ENCODE data around the gene PDCD4. TPM values are rescaled to one million over a fixed set of nuclear protein-coding genes. Genes with fewer than 3 reads are reported as not detected.

Gene PDCD4
- total and polyA plus RNA-seq, 9 of the 15 experiments (the other 6 are each of a cell fraction or from before 2014, with no cell fraction given): 12.9 to 44.1 (median 33.7) TPM

GRCh38 chr10:110858297-110858934 is 13.3 kb upstream of the PDCD4 start (continued):
- TF ChIP-seq, protein P1, sequence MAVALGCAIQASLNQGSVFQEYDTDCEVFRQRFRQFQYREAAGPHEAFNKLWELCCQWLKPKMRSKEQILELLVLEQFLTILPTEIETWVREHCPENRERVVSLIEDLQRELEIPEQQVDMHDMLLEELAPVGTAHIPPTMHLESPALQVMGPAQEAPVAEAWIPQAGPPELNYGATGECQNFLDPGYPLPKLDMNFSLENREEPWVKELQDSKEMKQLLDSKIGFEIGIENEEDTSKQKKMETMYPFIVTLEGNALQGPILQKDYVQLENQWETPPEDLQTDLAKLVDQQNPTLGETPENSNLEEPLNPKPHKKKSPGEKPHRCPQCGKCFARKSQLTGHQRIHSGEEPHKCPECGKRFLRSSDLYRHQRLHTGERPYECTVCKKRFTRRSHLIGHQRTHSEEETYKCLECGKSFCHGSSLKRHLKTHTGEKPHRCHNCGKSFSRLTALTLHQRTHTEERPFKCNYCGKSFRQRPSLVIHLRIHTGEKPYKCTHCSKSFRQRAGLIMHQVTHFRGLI (CRISPR knock-in tag; IDR thresholded peaks at IDR 0.05): no peak
- TF ChIP-seq NRF1 (conservative IDR thresholded peaks at IDR 0.05 in 1 of 2, IDR thresholded peaks at IDR 0.05 in 1 of 2) (no peak), PPARD (CRISPR knock-in tag; IDR thresholded peaks at IDR 0.05) (no peak), CC2D1A (IDR thresholded peaks at IDR 0.05) (peak; percentile 72; the same call in 1 of the 2 replicates), SP2 (IDR thresholded peaks at IDR 0.05; ENCODE audit: extremely low read depth, low read depth, low read length, poor library complexity, severe bottlenecking) (no peak), ZNF436 (CRISPR knock-in tag; IDR thresholded peaks at IDR 0.05) (no peak), HMG20B (CRISPR knock-in tag; IDR thresholded peaks at IDR 0.05) (no peak), SMARCA5 (IDR thresholded peaks at IDR 0.05) (no peak), NFIC (IDR thresholded peaks at IDR 0.05) (peak; percentile 84), TSHZ1 (CRISPR knock-in tag; IDR thresholded peaks at IDR 0.05) (no peak), RUNX1 (IDR thresholded peaks at IDR 0.05; ENCODE audit: low read depth) (no peak), MTA1 (IDR thresholded peaks at IDR 0.05; ENCODE audit: borderline replicate concordance) (no peak), MCM7 (IDR thresholded peaks at IDR 0.05) (no peak), ZNF561 (CRISPR knock-in tag; conservative IDR thresholded peaks at IDR 0.05) (no peak), ZBTB5 (IDR thresholded peaks at IDR 0.05) (no peak), SAFB2 (IDR thresholded peaks at IDR 0.05; ENCODE audit: borderline replicate concordance, low read depth, low read length, severe bottlenecking) (no peak)
- TF ChIP-seq, protein P2, sequence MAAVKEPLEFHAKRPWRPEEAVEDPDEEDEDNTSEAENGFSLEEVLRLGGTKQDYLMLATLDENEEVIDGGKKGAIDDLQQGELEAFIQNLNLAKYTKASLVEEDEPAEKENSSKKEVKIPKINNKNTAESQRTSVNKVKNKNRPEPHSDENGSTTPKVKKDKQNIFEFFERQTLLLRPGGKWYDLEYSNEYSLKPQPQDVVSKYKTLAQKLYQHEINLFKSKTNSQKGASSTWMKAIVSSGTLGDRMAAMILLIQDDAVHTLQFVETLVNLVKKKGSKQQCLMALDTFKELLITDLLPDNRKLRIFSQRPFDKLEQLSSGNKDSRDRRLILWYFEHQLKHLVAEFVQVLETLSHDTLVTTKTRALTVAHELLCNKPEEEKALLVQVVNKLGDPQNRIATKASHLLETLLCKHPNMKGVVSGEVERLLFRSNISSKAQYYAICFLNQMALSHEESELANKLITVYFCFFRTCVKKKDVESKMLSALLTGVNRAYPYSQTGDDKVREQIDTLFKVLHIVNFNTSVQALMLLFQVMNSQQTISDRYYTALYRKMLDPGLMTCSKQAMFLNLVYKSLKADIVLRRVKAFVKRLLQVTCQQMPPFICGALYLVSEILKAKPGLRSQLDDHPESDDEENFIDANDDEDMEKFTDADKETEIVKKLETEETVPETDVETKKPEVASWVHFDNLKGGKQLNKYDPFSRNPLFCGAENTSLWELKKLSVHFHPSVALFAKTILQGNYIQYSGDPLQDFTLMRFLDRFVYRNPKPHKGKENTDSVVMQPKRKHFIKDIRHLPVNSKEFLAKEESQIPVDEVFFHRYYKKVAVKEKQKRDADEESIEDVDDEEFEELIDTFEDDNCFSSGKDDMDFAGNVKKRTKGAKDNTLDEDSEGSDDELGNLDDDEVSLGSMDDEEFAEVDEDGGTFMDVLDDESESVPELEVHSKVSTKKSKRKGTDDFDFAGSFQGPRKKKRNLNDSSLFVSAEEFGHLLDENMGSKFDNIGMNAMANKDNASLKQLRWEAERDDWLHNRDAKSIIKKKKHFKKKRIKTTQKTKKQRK (IDR thresholded peaks at IDR 0.05; ENCODE audit: borderline replicate concordance, low read depth, low read length): no peak
